Progenitor cell of endocrine pancreas (in vitro differentiated cells): ENCODE results near the gene SPATA9. TPM values are rescaled to one million over a fixed set of nuclear protein-coding genes. Genes with fewer than 3 reads are reported as not detected.

Source experiments
- DNase-seq: peaks from one replicate; pipeline ENCODE4 v3.0.0; 2021; ENCODE audit warnings: low spot score; ENCODE audit not compliant: unreplicated experiment
- H3K27ac Mint-ChIP-seq: 2 replicates; pipeline ENCODE4 v1.8.0; 2021; ENCODE audit warnings: mild to moderate bottlenecking, moderate library complexity, mixed read lengths
- H3K27me3 Mint-ChIP-seq: 2 replicates; pipeline ENCODE4 v1.8.0; 2021; ENCODE audit warnings: mixed read lengths
- H3K36me3 Mint-ChIP-seq: 2 replicates; pipeline ENCODE4 v1.8.0; 2022; ENCODE audit warnings: mixed read lengths; ENCODE audit not compliant: insufficient read depth
- H3K4me1 Mint-ChIP-seq: 2 replicates; pipeline ENCODE4 v1.8.0; 2021; ENCODE audit warnings: low read depth, mixed read lengths
- H3K4me3 Mint-ChIP-seq: 2 replicates; pipeline ENCODE4 v1.8.0; 2021; ENCODE audit warnings: low read depth, mild to moderate bottlenecking, moderate library complexity, mixed read lengths
- H3K9me3 Mint-ChIP-seq: 2 replicates; pipeline ENCODE4 v1.8.0; 2021; ENCODE audit warnings: low read depth, mixed read lengths
- total RNA-seq: library from RNA; stranded (reverse); gene quantifications from 2 replicates; pipeline ENCODE4 v1.2.1, GENCODE V29; 2021
- TF ChIP-seq, protein P1 (sequence below): fragments of 200-600 bp; sonication (generic); IDR thresholded peaks from one replicate; pipeline ENCODE4 v1.5.0; 2021; ENCODE audit warnings: antibody characterized with exemption, mild to moderate bottlenecking; ENCODE audit not compliant: unreplicated experiment

Gene SPATA9
- total RNA-seq, 1 donor from 2014 or later: not detected

GRCh38 chr5:95725937-95726810 is 43.4 kb upstream of the SPATA9 start:
- Mint-ChIP-seq H3K9me3 (no peaks in the 10 kb centered on the region), H3K27ac (no peak overlapping the region), H3K4me1 (peaks cover 45% of the 10 kb centered on the region), H3K27me3 (no peaks in the 10 kb centered on the region), H3K36me3 (no peaks in the 10 kb centered on the region), H3K4me3 (no peak overlapping the region)
- TF ChIP-seq, protein P1, sequence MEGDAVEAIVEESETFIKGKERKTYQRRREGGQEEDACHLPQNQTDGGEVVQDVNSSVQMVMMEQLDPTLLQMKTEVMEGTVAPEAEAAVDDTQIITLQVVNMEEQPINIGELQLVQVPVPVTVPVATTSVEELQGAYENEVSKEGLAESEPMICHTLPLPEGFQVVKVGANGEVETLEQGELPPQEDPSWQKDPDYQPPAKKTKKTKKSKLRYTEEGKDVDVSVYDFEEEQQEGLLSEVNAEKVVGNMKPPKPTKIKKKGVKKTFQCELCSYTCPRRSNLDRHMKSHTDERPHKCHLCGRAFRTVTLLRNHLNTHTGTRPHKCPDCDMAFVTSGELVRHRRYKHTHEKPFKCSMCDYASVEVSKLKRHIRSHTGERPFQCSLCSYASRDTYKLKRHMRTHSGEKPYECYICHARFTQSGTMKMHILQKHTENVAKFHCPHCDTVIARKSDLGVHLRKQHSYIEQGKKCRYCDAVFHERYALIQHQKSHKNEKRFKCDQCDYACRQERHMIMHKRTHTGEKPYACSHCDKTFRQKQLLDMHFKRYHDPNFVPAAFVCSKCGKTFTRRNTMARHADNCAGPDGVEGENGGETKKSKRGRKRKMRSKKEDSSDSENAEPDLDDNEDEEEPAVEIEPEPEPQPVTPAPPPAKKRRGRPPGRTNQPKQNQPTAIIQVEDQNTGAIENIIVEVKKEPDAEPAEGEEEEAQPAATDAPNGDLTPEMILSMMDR: no peak
- no peak for DNase-seq

GRCh38 chr5:95725071-95725820 is 42.5 kb upstream of the SPATA9 start:
- H3K4me3 Mint-ChIP-seq: no peak overlapping the region
- H3K27ac Mint-ChIP-seq: no peak overlapping the region
- H3K36me3 Mint-ChIP-seq: no peaks in the 10 kb centered on the region
- TF ChIP-seq, protein P1: no peak
- peaks cover 42% of the 10 kb centered on the region for H3K4me1 Mint-ChIP-seq
- H3K27me3 Mint-ChIP-seq: no peaks in the 10 kb centered on the region
- DNase-seq: no peak
- no peaks in the 10 kb centered on the region for H3K9me3 Mint-ChIP-seq

DNA sequence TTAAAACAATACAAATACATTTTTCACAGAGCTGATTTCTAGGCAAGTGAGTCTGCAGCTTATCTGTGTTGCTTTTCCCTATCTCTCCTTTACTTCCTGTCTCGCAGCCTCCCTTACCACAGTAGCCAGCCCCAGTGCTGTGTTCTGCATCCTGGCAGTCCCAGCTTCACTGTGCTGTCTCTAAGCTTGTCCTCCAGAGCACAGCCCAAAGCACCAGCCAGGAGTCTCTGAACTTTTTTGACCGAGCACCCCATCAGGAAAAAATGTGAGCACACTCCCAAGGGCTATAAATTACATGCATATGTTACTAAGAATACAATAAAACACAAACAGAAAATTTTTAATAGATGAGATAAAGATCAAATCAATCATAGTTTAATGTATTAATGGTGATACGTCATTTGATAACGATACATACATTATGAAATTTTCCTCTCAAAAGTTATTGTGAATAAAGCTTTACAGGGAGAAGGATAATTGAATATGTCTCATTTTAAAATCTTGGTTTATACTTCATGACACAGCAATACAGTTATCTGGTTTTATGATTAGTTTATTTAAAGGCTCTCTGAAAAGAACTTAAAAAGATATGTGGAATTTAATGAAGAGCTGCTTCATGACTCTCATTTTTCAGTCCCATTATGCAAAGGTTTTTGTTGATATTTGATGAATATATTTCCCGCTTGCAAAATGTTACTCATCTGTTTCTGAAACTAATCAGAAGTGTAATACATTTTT is 41.0 kb upstream of the SPATA9 start:
- TF ChIP-seq, protein P1: no peak
- Mint-ChIP-seq H3K4me3 (no peak overlapping the region), H3K27ac (peak overlapping the region; percentile 78), H3K4me1 (peaks cover 33% of the 10 kb centered on the region), H3K27me3 (no peaks in the 10 kb centered on the region), H3K9me3 (no peaks in the 10 kb centered on the region), H3K36me3 (no peaks in the 10 kb centered on the region)
- DNase-seq: no peak

GRCh38 chr5:95721582-95722295 is 38.9 kb upstream of the SPATA9 start:
- H3K36me3 Mint-ChIP-seq: no peaks in the 10 kb centered on the region
- DNase-seq: no peak
- no peak overlapping the region for H3K4me3 Mint-ChIP-seq
- H3K27me3 Mint-ChIP-seq: no peaks in the 10 kb centered on the region
- TF ChIP-seq, protein P1: no peak
- no peaks in the 10 kb centered on the region for H3K9me3 Mint-ChIP-seq
- H3K27ac Mint-ChIP-seq: peak overlapping the region; percentile 35
- peaks cover 19% of the 10 kb centered on the region for H3K4me1 Mint-ChIP-seq
